Neural cell (in vitro differentiated cells): Measurements from ENCODE around the gene JAZF1.

Experiments
- EP300 ChIP-seq: fragments of 450-650 bp; conservative IDR thresholded peaks from 2 replicates; pipeline ENCODE4 v1.6.1; 2014; ENCODE audit warnings: antibody characterized with exemption, mild to moderate bottlenecking, moderate library complexity; ENCODE audit not compliant: poor library complexity, severe bottlenecking
- EZH2 ChIP-seq: fragments of 200-600, 300-800 bp; shearing (Covaris generic), sonication (generic); IDR thresholded peaks from 2 replicates; pipeline ENCODE4 v1.6.1; 2014; ENCODE audit warnings: antibody characterized with exemption, low read length, borderline replicate concordance, mild to moderate bottlenecking; ENCODE audit not compliant: insufficient read depth, poor library complexity, severe bottlenecking
- MXI1 ChIP-seq: fragments of 450-650 bp; conservative IDR thresholded peaks from 2 replicates; pipeline ENCODE4 v1.6.1; 2014; ENCODE audit warnings: antibody characterized with exemption, mild to moderate bottlenecking; ENCODE audit not compliant: poor library complexity, severe bottlenecking
- POLR2AphosphoS5 ChIP-seq: IDR thresholded peaks from 2 replicates; pipeline ENCODE4 v1.6.1; 2012
- RAD21 ChIP-seq: fragments of 450-650 bp; conservative IDR thresholded peaks from 2 replicates; pipeline ENCODE4 v1.6.1; 2014; ENCODE audit warnings: antibody characterized with exemption, mild to moderate bottlenecking, moderate library complexity
- SMC3 ChIP-seq: fragments of 450-650 bp; conservative IDR thresholded peaks from 2 replicates; pipeline ENCODE4 v1.6.1; 2014; ENCODE audit warnings: antibody characterized with exemption, mild to moderate bottlenecking, moderate library complexity; ENCODE audit not compliant: poor library complexity
- TAF1 ChIP-seq: IDR thresholded peaks from 2 replicates; pipeline ENCODE4 v1.6.1; 2012; ENCODE audit warnings: low read depth
- TF ChIP-seq, protein P1 (sequence below): fragments of 450-650 bp; IDR thresholded peaks from 2 replicates; pipeline ENCODE4 v1.5.1; 2014; ENCODE audit warnings: antibody characterized with exemption, mild to moderate bottlenecking, moderate library complexity; ENCODE audit not compliant: poor library complexity, severe bottlenecking
- TF ChIP-seq, protein P2 (sequence below): IDR thresholded peaks from 2 replicates; pipeline ENCODE4 v1.6.1; 2012; ENCODE audit warnings: borderline replicate concordance

DNA sequence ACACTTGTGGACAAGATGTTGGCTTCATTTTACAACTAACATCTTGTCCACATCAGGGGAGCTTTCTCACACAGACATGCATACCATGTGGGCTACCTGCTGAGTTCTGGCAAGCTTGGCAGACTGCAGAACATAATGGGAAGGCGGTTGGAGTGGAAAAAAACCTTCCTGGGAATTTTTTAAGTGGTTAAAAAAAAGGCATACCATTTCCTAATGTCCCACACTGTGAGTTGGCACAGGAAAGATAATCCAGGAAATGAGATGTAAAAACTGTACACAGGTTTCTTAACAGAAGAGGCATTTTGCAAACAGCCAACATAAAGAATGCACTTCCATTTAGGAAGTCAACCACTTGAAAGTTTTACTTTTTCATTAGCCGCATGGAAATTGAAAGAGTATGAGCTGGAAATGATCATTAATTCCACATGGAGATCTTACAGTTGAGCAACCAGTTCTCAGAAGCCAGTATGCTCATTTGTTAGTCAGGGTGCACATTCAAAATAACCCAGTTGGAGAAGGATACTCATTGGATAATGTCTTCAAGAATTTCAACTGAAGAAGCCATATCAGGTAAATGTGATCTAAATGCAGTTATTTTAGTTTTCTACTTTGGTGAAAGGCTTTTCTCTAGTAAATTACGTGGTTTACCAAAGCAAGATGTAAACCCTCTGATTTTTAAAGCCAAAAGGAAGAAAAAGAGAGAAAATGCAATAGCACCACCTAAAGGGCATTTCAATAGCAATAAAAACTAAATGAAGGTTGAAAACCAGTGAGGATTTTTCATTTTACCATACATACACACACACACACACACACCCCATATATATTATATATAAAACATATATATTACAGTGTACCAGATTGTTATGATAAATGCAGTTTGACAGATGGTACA is 246.7 kb downstream of the JAZF1 start:
- TF ChIP-seq EZH2 (no peak), POLR2AphosphoS5 (no peak), EP300 (no peak), SMC3 (no peak), RAD21 (no peak), TAF1 (no peak), MXI1 (no peak)
- TF ChIP-seq, protein P1, sequence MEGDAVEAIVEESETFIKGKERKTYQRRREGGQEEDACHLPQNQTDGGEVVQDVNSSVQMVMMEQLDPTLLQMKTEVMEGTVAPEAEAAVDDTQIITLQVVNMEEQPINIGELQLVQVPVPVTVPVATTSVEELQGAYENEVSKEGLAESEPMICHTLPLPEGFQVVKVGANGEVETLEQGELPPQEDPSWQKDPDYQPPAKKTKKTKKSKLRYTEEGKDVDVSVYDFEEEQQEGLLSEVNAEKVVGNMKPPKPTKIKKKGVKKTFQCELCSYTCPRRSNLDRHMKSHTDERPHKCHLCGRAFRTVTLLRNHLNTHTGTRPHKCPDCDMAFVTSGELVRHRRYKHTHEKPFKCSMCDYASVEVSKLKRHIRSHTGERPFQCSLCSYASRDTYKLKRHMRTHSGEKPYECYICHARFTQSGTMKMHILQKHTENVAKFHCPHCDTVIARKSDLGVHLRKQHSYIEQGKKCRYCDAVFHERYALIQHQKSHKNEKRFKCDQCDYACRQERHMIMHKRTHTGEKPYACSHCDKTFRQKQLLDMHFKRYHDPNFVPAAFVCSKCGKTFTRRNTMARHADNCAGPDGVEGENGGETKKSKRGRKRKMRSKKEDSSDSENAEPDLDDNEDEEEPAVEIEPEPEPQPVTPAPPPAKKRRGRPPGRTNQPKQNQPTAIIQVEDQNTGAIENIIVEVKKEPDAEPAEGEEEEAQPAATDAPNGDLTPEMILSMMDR, result no peak
- TF ChIP-seq, protein P2, sequence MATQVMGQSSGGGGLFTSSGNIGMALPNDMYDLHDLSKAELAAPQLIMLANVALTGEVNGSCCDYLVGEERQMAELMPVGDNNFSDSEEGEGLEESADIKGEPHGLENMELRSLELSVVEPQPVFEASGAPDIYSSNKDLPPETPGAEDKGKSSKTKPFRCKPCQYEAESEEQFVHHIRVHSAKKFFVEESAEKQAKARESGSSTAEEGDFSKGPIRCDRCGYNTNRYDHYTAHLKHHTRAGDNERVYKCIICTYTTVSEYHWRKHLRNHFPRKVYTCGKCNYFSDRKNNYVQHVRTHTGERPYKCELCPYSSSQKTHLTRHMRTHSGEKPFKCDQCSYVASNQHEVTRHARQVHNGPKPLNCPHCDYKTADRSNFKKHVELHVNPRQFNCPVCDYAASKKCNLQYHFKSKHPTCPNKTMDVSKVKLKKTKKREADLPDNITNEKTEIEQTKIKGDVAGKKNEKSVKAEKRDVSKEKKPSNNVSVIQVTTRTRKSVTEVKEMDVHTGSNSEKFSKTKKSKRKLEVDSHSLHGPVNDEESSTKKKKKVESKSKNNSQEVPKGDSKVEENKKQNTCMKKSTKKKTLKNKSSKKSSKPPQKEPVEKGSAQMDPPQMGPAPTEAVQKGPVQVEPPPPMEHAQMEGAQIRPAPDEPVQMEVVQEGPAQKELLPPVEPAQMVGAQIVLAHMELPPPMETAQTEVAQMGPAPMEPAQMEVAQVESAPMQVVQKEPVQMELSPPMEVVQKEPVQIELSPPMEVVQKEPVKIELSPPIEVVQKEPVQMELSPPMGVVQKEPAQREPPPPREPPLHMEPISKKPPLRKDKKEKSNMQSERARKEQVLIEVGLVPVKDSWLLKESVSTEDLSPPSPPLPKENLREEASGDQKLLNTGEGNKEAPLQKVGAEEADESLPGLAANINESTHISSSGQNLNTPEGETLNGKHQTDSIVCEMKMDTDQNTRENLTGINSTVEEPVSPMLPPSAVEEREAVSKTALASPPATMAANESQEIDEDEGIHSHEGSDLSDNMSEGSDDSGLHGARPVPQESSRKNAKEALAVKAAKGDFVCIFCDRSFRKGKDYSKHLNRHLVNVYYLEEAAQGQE, result no peak
